ENCODE results near the gene CXorf38. TPM values are rescaled to one million over a fixed set of nuclear protein-coding genes. Genes with fewer than 3 reads are reported as not detected.
A peak's percentile ranks its signal among the peaks of the same experiment; 100 is the strongest.

CXorf38 gene
- total RNA-seq, 1 experiment from 2014 or later: 14.9 TPM

- H3K36me3 Mint-ChIP-seq (ENCODE audit: insufficient read depth, unreplicated experiment): peaks cover 51% of the 10 kb centered on the region
- peak; percentile 59 for DNase-seq
- no peaks in the 10 kb centered on the region for H3K27me3 Mint-ChIP-seq (ENCODE audit: unreplicated experiment)
- H3K4me3 Mint-ChIP-seq (ENCODE audit: low read depth, unreplicated experiment): peak overlapping the region; percentile 85
- peaks cover 40% of the 10 kb centered on the region for H3K4me1 Mint-ChIP-seq (ENCODE audit: low read depth, unreplicated experiment)
- no peak for TF ChIP-seq CTCF (IDR thresholded peaks at IDR 0.05; ENCODE audit: unreplicated experiment)
- no peaks in the 10 kb centered on the region for H3K9me3 Mint-ChIP-seq (ENCODE audit: low read depth, unreplicated experiment)
- CTCF ChIA-PET: no interaction called here
- intact Hi-C loops (cut with micrococcal nuclease; ENCODE audit: unreplicated experiment): no loop called here
- H3K27ac Mint-ChIP-seq (ENCODE audit: unreplicated experiment): peak overlapping the region; percentile 91
- no TSS peak for BruUV-seq (replicated peaks)
Observed at GRCh38 chrX:40644821-40645358, 2.5 kb downstream of the CXorf38 start.

- CTCF ChIA-PET: no interaction called here
- BruUV-seq (replicated peaks): no TSS peak
- H3K27me3 Mint-ChIP-seq (ENCODE audit: unreplicated experiment): no peaks in the 10 kb centered on the region
- H3K9me3 Mint-ChIP-seq (ENCODE audit: low read depth, unreplicated experiment): no peaks in the 10 kb centered on the region
- H3K4me3 Mint-ChIP-seq (ENCODE audit: low read depth, unreplicated experiment): peak overlapping the region; percentile 85
- peaks cover 51% of the 10 kb centered on the region for H3K36me3 Mint-ChIP-seq (ENCODE audit: insufficient read depth, unreplicated experiment)
- DNase-seq: no peak
- H3K4me1 Mint-ChIP-seq (ENCODE audit: low read depth, unreplicated experiment): peaks cover 40% of the 10 kb centered on the region
- no peak for TF ChIP-seq CTCF (IDR thresholded peaks at IDR 0.05; ENCODE audit: unreplicated experiment)
- peak overlapping the region; percentile 91 for H3K27ac Mint-ChIP-seq (ENCODE audit: unreplicated experiment)
- intact Hi-C loops (cut with micrococcal nuclease; ENCODE audit: unreplicated experiment): no loop called here
Observed at GRCh38 chrX:40644176-40644575, 3.2 kb downstream of the CXorf38 start.

GRCh38 chrX:40637687-40638086 lies 9.7 kb downstream of the CXorf38 start:
- Mint-ChIP-seq H3K27me3 (ENCODE audit: unreplicated experiment) (no peaks in the 10 kb centered on the region), H3K9me3 (ENCODE audit: low read depth, unreplicated experiment) (no peaks in the 10 kb centered on the region), H3K27ac (ENCODE audit: unreplicated experiment) (no peak overlapping the region), H3K36me3 (ENCODE audit: insufficient read depth, unreplicated experiment) (peaks cover 41% of the 10 kb centered on the region), H3K4me1 (ENCODE audit: low read depth, unreplicated experiment) (peaks cover 12% of the 10 kb centered on the region), H3K4me3 (ENCODE audit: low read depth, unreplicated experiment) (no peak overlapping the region)
- intact Hi-C loops (cut with micrococcal nuclease; ENCODE audit: unreplicated experiment): no loop called here
- no peak for TF ChIP-seq CTCF (IDR thresholded peaks at IDR 0.05; ENCODE audit: unreplicated experiment)
- CTCF ChIA-PET: no interaction called here
- no peak for DNase-seq
- no TSS peak for BruUV-seq (replicated peaks)

GRCh38 chrX:40632199-40632598 lies 15.2 kb downstream of the CXorf38 start:
- TF ChIP-seq CTCF (IDR thresholded peaks at IDR 0.05; ENCODE audit: unreplicated experiment): no peak
- H3K36me3 Mint-ChIP-seq (ENCODE audit: insufficient read depth, unreplicated experiment): peaks cover 45% of the 10 kb centered on the region
- no peak for DNase-seq
- CTCF ChIA-PET: no interaction called here
- intact Hi-C loops (cut with micrococcal nuclease; ENCODE audit: unreplicated experiment): no loop called here
- no peak overlapping the region for H3K4me3 Mint-ChIP-seq (ENCODE audit: low read depth, unreplicated experiment)
- no peaks in the 10 kb centered on the region for H3K9me3 Mint-ChIP-seq (ENCODE audit: low read depth, unreplicated experiment)
- no peaks in the 10 kb centered on the region for H3K27me3 Mint-ChIP-seq (ENCODE audit: unreplicated experiment)
- no TSS peak for BruUV-seq (replicated peaks)
- H3K27ac Mint-ChIP-seq (ENCODE audit: unreplicated experiment): no peak overlapping the region
- H3K4me1 Mint-ChIP-seq (ENCODE audit: low read depth, unreplicated experiment): no peaks in the 10 kb centered on the region

All from Calu3 (cell line).